Endometrium (tissue), 2 donors: ENCODE measurements around the gene TMEM72.
"Not testable (repeated sequence)": the region's sequence is repeated elsewhere in the genome, so short reads cannot be mapped to it uniquely, and the experiment has no call there.

Experiments
- FAIRE-seq: peaks from 2 replicates; lab custom pipeline; 2012; peaks lifted over from hg19 to GRCh38; lab: Jason Lieb, UNC
- donor health status: control.
- donor health status: control.

Gene TMEM72

DNA sequence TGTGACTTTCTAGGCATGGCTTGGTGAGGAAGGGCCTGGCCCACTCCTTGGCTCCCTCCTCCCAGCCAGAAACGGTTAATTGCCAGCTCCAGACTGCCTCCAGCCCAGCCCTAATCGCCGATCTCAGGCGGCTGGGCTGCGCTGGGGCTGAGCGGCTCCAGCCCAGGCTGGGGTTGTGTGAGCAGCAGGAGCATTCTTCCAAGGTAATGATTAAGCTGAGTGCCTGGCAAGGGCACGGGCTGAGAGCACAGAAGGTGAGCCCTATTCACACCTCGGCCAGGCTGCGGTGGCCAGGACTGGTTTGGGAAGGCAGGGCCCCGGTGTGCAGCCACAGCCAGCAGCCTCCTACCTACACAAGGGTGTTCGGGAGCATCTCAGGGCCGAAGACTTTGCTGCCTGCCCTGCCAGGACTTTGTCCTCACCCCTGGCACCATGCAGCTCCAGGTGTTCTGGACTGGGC, at the start of gene TMEM72:
Gene TMEM72, plus strand, starts transcription at position 257 of the 460 bp plus-strand sequence. Its CDS starts 176 bp downstream, at position 433.
- FAIRE-seq: no peak

DNA sequence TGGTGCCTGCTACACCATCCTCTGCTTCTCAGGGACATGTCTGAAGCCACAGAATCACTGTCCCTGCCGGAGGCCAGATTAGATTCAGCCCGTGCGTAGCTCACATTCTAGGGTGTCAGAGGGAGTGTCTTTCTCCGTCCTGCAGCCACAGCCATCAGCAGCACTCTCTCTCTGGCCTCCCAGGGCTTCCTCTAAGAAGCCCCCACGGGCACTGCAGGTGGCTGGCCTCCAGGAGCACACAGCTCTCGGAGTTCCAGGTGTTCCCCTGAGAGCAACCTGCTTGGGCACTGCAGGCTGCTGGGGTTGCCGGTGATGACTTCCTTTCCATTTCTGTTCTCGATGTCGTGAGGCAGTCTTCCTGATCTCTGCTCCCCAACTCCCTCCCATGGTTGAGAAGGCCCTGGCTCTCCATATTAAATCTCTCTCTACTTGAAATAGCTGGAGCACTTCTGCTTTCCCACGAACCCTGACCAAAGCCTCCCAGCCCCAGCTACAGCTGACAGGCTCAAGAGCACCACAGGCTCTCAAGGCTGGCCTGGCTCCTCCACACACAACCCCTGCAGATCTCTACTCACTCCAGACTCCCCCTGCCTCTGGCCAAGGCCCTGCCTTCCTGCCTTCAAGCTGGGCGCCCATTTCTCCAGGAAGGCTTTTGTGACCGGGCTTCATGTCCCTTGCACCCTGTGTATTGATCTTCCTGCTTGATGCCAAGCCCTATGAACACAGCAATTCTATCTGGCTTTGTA, 49.0 kb upstream of the TMEM72 start:
- no peak for FAIRE-seq

DNA sequence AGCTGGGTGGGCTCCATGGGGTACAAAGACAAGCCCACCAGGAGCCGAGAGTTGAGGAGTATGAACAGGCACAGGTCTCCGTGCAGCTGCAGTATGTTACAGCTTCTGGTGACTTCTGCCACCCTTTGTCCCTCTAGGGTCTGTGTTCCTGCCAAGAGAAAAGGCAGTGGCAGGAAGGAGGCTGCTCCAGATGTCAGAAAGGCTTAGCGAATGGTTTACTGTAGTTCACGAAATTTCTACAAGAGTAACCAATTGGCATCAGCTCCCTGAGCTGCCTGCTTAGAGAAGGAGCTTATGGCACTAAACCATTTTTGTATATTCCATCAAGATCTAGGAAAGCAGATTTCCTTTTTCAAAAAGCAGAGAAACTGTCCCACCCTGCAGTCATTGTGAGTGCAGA, 48.2 kb upstream of the TMEM72 start:
- no peak for FAIRE-seq

DNA sequence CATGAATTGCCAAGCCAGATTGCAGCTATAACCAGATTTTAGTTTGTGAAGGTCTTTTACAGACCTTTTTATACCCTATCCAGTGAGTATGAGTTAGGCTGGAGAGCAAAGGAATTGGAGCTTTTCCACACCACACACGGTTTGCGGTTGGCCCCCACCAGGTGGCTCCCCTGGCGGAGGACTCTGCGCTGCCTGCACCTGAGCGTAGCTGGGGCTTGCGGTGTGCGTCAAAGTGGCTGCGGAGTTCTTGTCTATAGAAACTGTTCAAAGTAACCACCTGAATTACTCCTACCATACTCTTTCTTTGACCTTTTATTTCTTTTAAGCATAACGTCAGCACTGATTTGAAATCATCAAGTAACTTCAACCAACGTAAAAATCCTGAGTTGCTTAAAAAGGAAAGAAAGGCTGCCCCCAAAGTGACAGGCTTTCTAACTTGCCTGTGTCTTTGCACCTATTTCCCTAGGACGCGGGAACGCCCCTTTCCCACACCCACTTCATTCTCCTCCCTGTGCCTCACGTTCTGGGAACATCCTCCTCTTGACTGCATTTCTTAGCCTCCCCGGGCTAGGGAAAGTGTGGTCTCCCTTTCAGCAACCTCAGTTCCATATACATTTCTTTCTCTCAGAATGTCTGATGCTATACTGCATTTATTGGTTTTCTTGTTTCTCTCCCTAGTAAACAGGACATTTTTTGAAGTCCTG, 47.6 kb upstream of the TMEM72 start:
- FAIRE-seq: no peak

DNA sequence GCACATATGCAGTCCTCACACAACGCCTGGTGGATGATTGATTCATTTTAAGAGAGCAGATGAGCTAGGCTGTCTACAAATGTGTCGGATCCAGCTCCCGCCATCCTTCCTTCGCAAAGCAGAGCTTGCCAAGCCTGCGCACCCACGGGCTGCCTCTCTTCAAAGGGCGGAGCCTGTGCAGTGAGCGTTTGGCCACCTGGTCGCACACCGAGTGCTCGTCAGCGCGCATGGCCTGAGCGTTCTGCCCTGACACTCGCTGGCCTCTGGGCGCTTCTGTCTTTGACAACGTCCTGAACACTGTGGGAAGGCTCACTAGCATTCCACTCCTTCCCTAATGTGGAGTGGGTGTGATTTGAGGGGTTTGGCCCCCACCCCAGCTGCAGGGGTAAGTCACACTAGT, 47.1 kb upstream of the TMEM72 start:
- no peak for FAIRE-seq

DNA sequence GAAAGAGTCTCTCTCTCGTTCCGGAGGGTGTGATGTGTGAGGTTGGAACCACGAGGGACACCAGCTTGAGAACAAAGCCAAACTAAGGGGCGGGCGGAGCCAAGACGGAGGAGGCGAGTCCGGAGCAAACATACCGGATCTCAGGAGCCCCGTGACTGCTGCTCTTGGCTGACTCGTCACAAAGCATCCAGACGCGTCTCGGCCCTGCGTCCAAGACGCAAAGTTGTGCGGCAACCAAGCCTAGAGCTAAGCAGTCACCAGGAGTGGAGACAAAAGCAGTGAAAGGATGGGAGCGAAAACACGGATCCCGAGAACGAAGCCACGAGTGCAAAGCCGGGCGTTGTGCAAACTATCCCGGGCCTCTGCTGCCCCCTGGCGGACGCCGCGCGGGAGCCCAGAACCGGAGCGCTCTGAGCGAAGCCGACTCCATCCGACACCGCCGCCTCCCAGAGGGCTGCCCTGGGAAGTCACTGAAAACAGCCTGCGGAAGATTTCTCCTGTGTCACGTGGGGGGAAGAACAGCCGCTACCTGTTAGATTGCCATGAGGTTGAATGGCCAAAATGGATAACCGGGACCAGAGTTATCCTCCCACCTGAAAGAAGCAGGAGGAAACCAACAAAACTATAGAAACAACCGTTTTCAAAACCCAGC, 46.4 kb upstream of the TMEM72 start:
- FAIRE-seq: peak; percentile 86

DNA sequence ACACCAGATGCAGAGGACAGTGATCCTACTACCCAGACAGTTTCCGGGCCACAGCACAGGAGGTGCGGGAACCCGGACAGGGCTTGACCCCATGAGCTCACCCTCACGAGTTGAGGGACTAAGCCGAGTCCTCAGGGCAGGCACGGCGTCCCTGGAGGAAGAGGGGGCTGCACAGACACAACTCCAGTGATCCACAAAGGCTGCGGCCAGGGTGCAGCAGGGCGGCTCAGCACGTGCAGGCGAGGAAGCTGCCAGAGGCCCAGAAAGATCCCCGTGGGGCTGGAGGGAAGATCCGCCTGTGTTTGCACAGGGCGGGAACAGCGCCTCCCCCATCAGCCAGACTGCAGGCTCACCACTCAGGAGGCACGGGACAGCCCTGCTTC, 45.9 kb upstream of the TMEM72 start:
- FAIRE-seq: no peak

DNA sequence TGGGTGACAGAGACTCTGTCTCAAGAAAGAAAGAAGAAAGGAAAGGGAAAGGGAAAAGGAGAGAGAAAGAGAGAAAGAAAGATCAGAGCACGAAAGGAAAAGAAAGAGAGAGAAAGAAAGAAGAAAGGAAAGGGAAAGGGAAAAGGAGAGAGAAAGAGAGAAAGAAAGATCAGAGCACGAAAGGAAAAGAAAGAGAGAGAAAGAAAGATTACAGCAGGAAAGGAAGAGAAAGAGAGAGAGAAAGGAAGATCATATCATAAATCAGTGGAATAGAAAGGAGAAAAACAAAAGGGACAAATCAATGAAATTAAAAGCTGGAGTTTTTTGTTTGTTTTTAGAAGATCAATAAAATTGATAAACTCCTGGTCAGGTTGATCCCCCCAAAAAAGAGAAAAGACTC, 44.8 kb upstream of the TMEM72 start:
- FAIRE-seq: not testable (repeated sequence)

DNA sequence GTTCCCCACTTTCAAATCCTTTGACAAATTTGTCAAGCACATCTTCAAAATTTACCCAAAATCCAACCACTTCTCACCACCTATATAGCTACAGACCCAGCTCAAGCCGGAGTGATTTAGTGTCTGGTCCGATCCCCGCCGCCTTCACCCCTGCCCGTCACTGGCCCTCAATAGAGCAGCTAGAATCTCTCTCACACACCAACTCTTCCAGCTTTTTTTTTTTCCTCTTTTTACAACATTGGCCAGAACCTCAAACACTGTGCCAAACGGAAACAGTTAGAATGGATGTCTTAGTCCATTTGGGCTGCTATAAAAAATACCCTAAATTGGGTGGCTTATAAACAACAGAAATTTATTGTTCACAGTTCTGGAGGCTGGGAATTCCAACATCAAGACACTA, 41.1 kb upstream of the TMEM72 start:
- no peak for FAIRE-seq

DNA sequence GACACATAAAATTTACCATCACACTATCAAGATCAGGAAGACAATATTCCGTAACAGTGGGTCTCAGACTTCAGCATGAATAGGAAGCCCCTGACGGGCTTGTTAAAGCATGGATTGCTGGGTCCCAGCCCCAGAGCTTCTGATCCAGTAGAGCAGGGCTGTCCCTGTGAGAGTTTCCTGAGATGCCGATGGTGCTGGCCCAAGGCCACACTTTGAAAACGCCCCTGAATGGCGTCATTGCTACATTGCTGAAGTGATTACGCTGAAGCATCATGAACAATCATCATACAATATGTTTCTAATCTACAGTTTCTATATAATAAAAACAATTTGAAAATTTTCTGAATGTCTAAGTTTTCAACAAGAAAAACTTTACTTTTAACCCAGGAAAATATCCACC, 38.0 kb upstream of the TMEM72 start:
- peak; percentile 12 for FAIRE-seq

DNA sequence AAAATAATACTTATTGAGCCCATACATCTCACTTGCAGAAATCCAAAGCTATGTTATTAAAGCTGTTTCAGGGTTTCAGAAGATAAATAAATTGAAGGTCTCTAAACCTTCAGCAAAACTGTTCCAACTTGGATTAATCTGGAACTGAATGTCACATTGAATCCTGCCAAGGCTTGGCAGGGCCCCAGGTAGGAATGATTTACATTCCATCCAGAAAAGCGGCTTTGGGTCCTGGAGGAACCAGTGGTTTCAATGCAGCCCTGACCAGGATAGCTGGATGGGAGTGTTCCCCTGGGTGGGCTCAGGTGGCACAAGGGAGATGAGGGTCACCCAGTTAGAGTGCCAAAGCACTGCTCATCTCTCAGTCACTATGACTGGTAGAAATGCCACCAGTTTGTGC, 37.0 kb upstream of the TMEM72 start:
- no peak for FAIRE-seq

DNA sequence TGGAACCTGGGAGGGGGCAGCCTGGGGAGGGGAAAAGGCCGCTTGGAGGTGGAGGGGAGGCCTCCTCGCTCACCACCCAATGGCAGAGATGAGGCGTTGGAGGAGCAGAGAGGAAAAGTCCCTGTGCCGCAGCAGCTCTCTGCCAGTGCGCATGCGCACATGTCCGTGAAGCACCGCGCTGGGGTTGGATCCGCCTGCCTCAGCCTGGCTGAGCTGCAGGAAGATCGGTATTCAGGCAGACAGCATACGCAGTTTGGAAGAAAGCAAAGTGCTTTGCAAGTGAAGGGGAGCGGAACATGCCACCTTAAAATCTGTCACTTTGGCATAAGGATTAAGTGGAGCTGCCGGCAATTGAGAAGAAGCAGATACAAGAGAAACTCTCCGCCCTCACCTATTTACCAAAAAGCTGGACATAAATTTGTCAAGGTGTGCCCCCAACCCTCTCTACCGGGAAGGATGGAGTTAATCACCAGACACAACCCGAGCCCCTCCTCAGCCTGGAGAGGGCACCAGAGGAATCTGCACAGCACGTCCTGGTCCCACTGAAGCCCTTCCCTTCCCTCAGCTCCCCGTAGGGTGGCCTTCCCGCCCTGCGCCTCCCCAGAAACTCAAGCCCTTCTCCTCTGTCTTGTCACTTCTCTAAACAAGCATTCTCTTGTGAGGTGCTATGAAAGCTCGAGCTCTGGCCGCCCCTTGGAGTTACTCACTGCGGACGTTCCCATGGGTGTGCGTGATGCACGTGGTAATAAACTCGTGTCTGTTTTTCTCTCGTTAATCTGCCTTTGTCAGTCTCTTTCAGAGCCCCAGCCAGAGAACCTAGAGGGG, 32.2 kb upstream of the TMEM72 start:
- FAIRE-seq: peak; percentile 76

DNA sequence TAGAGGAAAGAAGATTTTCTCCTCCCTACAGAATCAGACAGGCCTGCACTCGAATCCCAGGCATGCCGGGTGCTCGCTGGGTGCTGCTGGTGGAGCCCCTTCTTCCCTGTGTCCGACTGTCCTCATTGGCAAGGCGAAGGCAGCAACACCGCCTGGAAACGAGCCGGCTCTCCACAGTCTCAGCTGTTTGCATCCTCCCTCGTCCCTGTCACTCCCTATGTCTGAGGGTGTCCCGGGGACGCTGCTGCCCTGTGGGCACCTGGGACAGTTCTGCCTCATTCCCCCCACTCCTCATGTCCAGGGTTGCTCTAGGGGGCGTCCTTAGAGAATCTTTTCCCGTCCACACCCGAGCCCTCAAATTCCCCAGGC, 31.6 kb upstream of the TMEM72 start:
- no peak for FAIRE-seq

DNA sequence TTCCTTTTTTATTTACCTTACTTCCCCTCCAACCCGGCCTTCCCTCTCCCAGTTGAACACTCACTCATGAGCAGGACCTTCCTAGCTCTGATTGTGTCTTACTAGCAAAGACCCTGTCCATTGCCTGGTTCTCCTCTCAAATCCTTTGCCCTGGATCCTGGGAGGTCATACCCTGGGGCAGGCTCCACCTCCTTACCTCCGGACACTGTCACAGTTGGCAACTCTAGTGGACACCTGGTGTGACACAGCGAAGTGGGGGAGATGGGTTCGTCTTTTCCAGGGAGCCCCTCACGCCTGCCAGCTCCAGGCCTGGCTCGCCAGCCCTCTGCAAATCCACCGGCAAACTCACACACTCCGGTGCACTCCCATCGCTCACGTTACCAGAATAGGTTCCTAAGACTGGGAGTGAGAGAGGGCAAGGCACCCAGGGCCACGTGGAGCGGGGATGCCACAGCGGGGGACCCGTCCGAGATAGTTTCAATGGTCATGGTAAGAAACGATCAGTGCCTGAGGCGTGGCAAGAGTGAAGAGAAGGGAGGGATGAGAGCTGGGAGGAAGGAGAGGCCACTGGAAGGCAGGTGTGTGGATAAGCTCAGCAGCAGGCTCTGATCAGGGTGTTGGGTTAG, 30.9 kb upstream of the TMEM72 start:
- FAIRE-seq: no peak

DNA sequence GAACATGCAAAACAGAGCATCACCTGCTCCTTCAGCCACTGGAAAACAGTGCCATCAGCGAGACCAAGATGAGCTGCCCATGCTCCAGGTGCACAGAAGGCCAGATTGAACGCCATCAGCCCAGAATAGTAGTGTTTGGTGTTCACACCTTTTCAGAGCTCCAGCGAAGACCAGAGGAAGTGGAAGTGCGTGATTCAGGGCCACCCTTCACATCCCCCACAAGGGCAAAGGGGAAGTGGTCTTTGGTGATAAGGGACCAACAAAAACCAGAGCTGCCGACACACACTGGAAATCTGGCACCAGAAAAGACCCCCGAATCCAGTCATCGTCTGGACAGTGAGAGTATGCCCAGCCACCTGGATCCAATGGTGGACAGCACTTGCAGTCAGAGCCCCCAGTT, 29.5 kb upstream of the TMEM72 start:
- no peak for FAIRE-seq

DNA sequence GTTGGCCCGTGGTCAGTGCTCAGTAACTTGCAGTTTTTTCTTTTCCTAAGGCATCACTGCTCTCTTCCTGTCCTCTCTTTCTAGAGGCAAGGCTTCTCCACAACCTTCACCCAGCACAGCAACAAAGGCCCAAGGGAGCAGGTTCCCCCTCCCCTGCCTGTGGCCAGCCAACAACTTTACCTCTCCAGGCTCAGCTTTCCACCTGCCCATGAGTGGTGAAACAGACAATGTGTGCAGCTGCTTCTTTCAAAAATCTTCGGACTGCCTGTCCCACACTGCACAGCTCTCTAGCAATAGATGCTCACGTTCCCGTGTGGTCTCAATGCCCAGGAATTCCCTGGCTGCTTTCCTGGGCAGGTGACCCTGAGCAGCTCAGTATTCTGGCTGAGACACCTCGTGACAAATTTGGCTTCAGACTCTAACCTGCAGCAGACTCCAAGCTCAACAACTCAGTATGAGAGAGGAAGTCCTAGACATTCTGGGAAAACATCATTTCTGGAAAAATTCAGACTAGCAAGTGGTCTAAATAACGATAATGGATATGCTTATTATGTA, 28.9 kb upstream of the TMEM72 start:
- FAIRE-seq: no peak

DNA sequence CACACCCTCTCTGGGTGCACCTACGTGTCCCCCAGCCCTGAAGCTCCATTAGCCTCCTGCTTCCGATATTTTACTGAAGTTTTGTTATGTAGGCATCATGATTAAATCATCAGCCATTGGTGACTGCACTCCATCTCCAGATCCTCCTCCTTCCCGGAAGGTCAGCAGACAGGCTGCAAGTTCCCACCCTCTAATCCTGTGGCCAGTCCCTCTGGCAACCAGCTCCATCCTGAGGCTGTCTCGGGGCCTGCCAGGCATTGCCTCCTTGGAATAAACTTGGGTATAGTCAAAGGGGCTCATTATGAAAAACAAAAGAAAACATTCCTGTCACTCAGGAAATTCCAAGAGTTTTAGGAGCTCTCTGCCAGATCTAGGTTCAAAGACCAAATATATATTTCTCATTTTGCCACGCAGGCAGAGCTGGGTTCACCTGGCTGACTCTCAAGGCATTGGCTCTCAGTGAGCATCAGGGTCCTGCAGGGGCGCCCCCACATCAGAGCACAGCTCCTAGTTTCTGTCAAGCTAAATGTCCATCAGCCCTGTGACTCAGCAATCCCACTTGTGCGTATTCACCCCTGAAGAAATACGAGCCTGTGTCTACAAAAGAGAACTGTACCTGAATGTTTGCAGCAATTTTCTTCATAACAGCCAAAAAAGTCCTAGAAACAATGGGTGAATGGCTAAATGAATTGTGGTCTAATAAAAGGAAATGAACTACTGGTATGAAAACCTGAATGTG, 27.4 kb upstream of the TMEM72 start:
- no peak for FAIRE-seq

DNA sequence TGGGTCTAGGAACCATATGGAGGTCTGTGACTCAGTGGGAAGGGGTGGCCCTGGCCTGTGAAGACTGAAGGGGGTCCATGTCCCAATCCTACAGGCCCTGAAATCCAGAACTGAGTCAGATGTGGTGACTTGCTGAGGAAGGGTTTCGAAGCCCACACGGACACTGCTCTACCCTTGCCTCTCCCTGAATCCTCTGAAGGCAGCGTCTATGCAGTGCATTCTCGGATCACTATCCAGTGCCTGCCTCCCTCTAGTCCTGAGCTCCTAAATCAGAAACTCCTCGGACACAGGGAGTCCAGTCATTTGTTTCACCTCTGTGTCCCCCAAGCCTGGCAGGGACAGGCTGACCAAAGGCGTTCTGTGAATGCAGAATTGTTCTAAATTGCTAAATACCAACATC, 25.4 kb upstream of the TMEM72 start:
- no peak for FAIRE-seq

DNA sequence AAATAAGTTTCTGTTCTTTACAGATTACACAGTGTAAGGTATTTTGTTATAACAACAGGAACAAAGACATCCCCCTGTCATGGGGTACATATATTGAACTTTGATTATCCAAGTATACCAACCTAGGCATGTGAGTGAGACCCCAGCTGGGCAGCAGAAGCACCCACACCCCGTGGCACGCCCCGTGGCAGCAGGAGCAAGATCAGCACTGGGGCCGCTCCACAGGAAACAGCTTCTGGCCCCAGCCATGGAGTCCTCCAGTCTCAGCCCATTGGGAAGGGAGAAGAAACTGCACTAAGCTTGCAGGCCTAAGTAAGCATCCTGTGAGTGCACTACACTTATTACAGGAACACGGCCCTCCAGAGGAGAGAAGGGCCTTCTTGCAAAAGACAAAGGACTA, 24.2 kb upstream of the TMEM72 start:
- no peak for FAIRE-seq

DNA sequence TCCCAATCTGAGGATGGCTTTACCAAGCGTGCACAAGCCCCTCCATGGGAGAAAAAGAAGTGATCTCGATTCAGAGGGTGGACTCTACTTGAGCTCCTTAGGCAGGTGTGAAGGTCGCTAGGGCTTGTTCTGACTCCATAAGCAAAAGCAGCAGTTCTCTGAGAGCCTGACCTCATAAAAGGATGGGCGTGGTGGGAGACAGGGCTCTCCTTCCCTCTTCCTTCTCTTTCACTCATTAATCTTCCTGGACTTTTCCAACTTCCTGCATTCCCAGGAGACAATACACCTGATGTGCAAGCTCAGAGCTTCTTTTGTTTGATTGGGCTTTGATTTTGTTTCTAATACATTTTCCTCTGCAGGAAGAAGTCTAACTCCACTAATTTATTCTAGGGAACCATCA, 22.3 kb upstream of the TMEM72 start:
- no peak for FAIRE-seq

DNA sequence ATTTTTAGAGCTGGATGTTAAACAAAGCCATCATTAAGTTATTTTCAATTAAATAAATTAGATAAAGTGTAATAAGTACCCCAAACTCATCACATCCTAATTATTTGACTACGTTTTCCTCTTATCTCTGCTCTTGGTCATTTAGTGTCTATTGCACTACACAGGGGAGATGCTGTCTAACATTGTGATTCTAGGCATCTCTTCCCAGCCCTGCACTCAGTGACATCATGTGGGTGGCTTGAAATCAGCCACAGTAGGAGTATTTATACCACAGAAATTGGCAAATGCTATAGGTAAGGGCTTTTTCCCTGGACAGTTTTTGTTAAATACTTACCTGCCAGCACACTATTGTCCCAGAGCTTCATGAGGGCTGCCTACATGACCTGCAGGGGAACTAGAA, 21.3 kb upstream of the TMEM72 start:
- no peak for FAIRE-seq
